K562 (cell line): ENCODE measurements around the gene JDP2. TPM values are rescaled to one million over a fixed set of nuclear protein-coding genes. Genes with fewer than 3 reads are reported as not detected.

Experiments used
- ATAC-seq: fragments of 200-7000 bp; cut with Tn5 transposase; 3 replicates; pipeline ENCODE4 v1.9.1; 2020; ENCODE audit warnings: moderate library complexity
- BruUV-seq: library from RNA; stranded (reverse); fragments of 400-500 nt; replicated peaks from 2 replicates; lab custom pipeline; 2021; lab: Mats Ljungman, UMichigan
- CTCF ChIA-PET: fragments of 300-600 bp; formaldehyde crosslinking; extraction: SDS; loops from one replicate; lab custom pipeline; 2021; ENCODE audit warnings: low intra/inter-chr PET ratio; lab: Yijun Ruan, JAX
- POLR2A ChIA-PET: fragments of 300-600, 350-650 bp; sonication (Branson Sonifier 250); formaldehyde crosslinking; extraction: SDS; loops from one replicate; lab custom pipeline; 2021; ENCODE audit warnings: antibody characterized with exemption, inconsistent platforms; lab: Yijun Ruan, JAX
- DNase-seq, 4 experiments: peaks; one replicate each; pipeline versions ENCODE4 v3.0.0 to v3.0.0-alpha.2; 2011 to 2018; ENCODE audit warnings: low spot score in 3 of 4, mixed read lengths in 3 of 4; ENCODE audit errors: extremely low read depth in 1 of 4
- FAIRE-seq: peaks from 2 replicates; lab custom pipeline; 2011; peaks lifted over from hg19 to GRCh38; lab: Jason Lieb, UNC
- H2AFZ ChIP-seq: 2 replicates; pipeline ENCODE4 v1.6.0; 2011; ENCODE audit warnings: low read depth, low read length, control low read depth, inconsistent platforms
- H3K27ac ChIP-seq: fragments of 200-600 bp; 3 replicates; pipeline ENCODE4 v1.8.0; 2011; ENCODE audit warnings: low read depth, mild to moderate bottlenecking, control low read depth, inconsistent platforms, low read length, moderate library complexity, mixed read lengths; ENCODE audit errors: extremely low read depth
- H3K27me3 ChIP-seq, 2 experiments: fragments of 300-600 bp in 1 of 2; 2 replicates in 1 of 2; 3 replicates in 1 of 2; pipeline versions ENCODE4 v1.6.0 to v1.8.0; 2011; ENCODE audit warnings: inconsistent platforms in 2 of 2, low read length in 2 of 2, mild to moderate bottlenecking in 1 of 2, mixed read lengths in 1 of 2, moderate library complexity in 1 of 2; ENCODE audit not compliant: control insufficient read depth in 2 of 2, insufficient read depth in 2 of 2
- H3K36me3 ChIP-seq: fragments of 300-600 bp; 3 replicates; pipeline ENCODE4 v1.8.0; 2011; ENCODE audit warnings: mild to moderate bottlenecking, low read length, inconsistent platforms; ENCODE audit not compliant: control insufficient read depth, insufficient read depth
- H3K4me1 ChIP-seq, 2 experiments: fragments of 200-600 bp in 1 of 2; replicated peaks in 1 of 2; 2 replicates in 1 of 2; 3 replicates in 1 of 2; pipeline versions ENCODE4 v1.5.1 to v1.8.0; 2011; ENCODE audit warnings: inconsistent platforms in 2 of 2, low read length in 2 of 2, mild to moderate bottlenecking in 1 of 2, mixed read lengths in 1 of 2, moderate library complexity in 1 of 2; ENCODE audit not compliant: control insufficient read depth in 2 of 2, insufficient read depth in 2 of 2
- H3K4me2 ChIP-seq: 2 replicates; pipeline ENCODE4 v1.6.1; 2011; ENCODE audit warnings: low read length, control low read depth, inconsistent platforms, mixed read lengths; ENCODE audit not compliant: insufficient read depth
- H3K4me3 ChIP-seq: fragments of 200-600 bp; sonication (generic), shearing (Covaris generic); 2 replicates; pipeline ENCODE4 v1.5.1; 2016; ENCODE audit warnings: control low read depth, inconsistent platforms
- H3K79me2 ChIP-seq: fragments of 200-600 bp; 3 replicates; pipeline ENCODE4 v1.8.0; 2011; ENCODE audit warnings: low read length, inconsistent platforms; ENCODE audit not compliant: control insufficient read depth, insufficient read depth
- H3K9ac ChIP-seq, 2 experiments: 2 replicates each; pipeline versions ENCODE4 v1.6.0 to v1.6.1; 2011; ENCODE audit warnings: low read depth in 2 of 2, low read length in 2 of 2, control low read depth in 1 of 2, inconsistent platforms in 1 of 2, mild to moderate bottlenecking in 1 of 2, mixed read lengths in 1 of 2; ENCODE audit not compliant: insufficient read depth in 1 of 2
- H3K9me1 ChIP-seq: one replicate; pipeline ENCODE4 v1.6.0; 2011; ENCODE audit warnings: inconsistent platforms, mild to moderate bottlenecking, low read length, moderate library complexity; ENCODE audit not compliant: control insufficient read depth, insufficient read depth
- H3K9me3 ChIP-seq: replicated peaks from 2 replicates; pipeline ENCODE4 v1.5.1; 2011; ENCODE audit warnings: low read depth, low read length, inconsistent platforms; ENCODE audit not compliant: control insufficient read depth, insufficient read depth
- H4K20me1 ChIP-seq: replicated peaks from 2 replicates; pipeline ENCODE4 v1.6.1; 2011; ENCODE audit warnings: low read length, inconsistent platforms, mixed read lengths; ENCODE audit not compliant: control insufficient read depth, insufficient read depth
- GATAD2B ChIP-seq: fragments of 450-650 bp; IDR thresholded peaks from 2 replicates; pipeline ENCODE4 v1.6.1; 2017; ENCODE audit warnings: mild to moderate bottlenecking, borderline replicate concordance
- GTF2B ChIP-seq: IDR thresholded peaks from 2 replicates; pipeline ENCODE4 v1.6.1; 2011; ENCODE audit not compliant: insufficient read length; ENCODE audit errors: extremely low read depth
- PRMT5 ChIP-seq: sonication (generic); formaldehyde crosslinking; IDR thresholded peaks from 2 replicates; pipeline ENCODE4 v1.5.0; 2020; ENCODE audit warnings: missing genetic modification reagents
- RREB1 ChIP-seq: fragments of 250-450 bp; sonication (Bioruptor Pico); IDR thresholded peaks from 2 replicates; pipeline ENCODE4 v1.4.0; 2020
- RUNX1 ChIP-seq: sonication (generic); IDR thresholded peaks from 2 replicates; pipeline ENCODE4 v1.6.1; 2016; ENCODE audit warnings: antibody characterized with exemption, low read depth
- TAF9B ChIP-seq: fragments of 450-650 bp; IDR thresholded peaks from 2 replicates; pipeline ENCODE4 v1.6.1; 2018; ENCODE audit warnings: mild to moderate bottlenecking; ENCODE audit not compliant: partially characterized antibody
- TOE1 ChIP-seq, 2 experiments: fragments of 450-650 bp in 1 of 2; sonication (generic) in 1 of 2; formaldehyde crosslinking in 1 of 2; IDR thresholded peaks; 2 replicates each; pipeline versions ENCODE4 v1.7.1 to v1.8.0; 2016 to 2022; ENCODE audit warnings: borderline replicate concordance in 2 of 2, mild to moderate bottlenecking in 2 of 2, antibody characterized with exemption in 1 of 2, inconsistent platforms in 1 of 2, low read depth in 1 of 2, missing genetic modification reagents in 1 of 2, moderate library complexity in 1 of 2
- ZFP1 ChIP-seq: fragments of 450-650 bp; formaldehyde crosslinking; IDR thresholded peaks from 2 replicates; pipeline ENCODE4 v1.4.0; 2020; ENCODE audit warnings: mild to moderate bottlenecking, mixed read lengths
- ZNF224 ChIP-seq: sonication (generic); formaldehyde crosslinking; IDR thresholded peaks from 2 replicates; pipeline ENCODE4 v1.8.0; 2022; ENCODE audit warnings: mild to moderate bottlenecking, missing genetic modification reagents
- WGBS: fragments of 100-300 bp; shearing (Covaris generic); methylation state at CpG from one replicate; pipeline ENCODE4 v1.1.6; 2016; ENCODE audit warnings: low coverage, mixed read lengths; ENCODE audit not compliant: insufficient coverage; ENCODE audit errors: missing lambda C conversion rate; 5-methylcytosine and 5-hydroxymethylcytosine counted together
- in situ Hi-C: fragments of 300-500 bp; cut with MboI; formaldehyde crosslinking; loops from 4 replicates; pipeline ENCODE4 v1.15.0; 2018; ENCODE audit warnings: inconsistent platforms, mixed read lengths
- intact Hi-C: fragments of 100-400 bp; cut with micrococcal nuclease; formaldehyde crosslinking; loops from 2 replicates; pipeline ENCODE4 v1.14.2; 2022
- polyA plus RNA-seq, 8 experiments: library from polyadenylated mRNA; depleted of rRNA in 4 of 8; stranded (reverse) in 5 of 8; unstranded in 3 of 8; fragments of >200 nt; fragmentation: Nextera tagmentation in 2 of 8; fragmentation: Illumina TruSeq in 1 of 8; extraction: Ambion mirVana in 2 of 8; extraction: Trizol in 1 of 8; gene quantifications; 2 replicates each; pipeline versions ENCODE4 v1.2.1 to v1.2.3, GENCODE V29; 2011 to 2014; ENCODE audit warnings: inconsistent platforms in 1 of 8, missing spikeins in 1 of 8
- total RNA-seq, 7 experiments: library from RNA; depleted of rRNA in 6 of 7; stranded (reverse); fragments of >200 nt in 6 of 7; fragmentation: Illumina TruSeq in 2 of 7; extraction: Trizol in 2 of 7; gene quantifications; 2 replicates each; pipeline versions ENCODE4 v1.2.1 to v1.2.3, GENCODE V29; 2011 to 2021; ENCODE audit warnings: low replicate concordance in 1 of 7

The JDP2 gene
- total and polyA plus RNA-seq, 9 of the 15 experiments (the other 6 are each of a cell fraction or from before 2014, with no cell fraction given), result 0.27 to 13.8 (median 3.1) TPM

DNA sequence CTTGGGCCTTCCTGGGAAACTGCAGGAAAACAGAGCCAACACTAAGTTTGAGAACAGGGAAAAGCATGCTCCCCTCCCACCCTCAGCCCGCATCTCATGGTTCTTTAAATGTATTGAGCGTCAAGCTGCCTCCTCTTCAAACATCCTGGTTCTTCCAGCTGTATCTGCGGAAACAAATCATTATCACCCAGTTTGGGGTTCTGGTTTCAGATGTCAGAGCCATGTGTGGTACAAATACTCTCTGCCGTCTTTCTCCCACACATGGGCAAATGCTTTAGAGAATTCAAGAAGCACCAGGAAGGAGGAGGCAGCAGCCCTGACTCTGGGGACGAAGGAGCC is 29.1 kb downstream of the JDP2 start:
- no peaks in the 10 kb centered on the region for H3K9me3 ChIP-seq
- FAIRE-seq (no peak), ATAC-seq (no peak), DNase-seq (no peak)
- no TSS peak for BruUV-seq
- intact Hi-C loops, result no loop called here
- no peaks in the 10 kb centered on the region for H3K36me3 ChIP-seq
- in situ Hi-C loops, result no loop called here
- H2AFZ ChIP-seq, result no peak overlapping the region
- TF ChIP-seq TAF9B, result no peak
- TF ChIP-seq PRMT5 (CRISPR knock-in tag), result no peak
- TF ChIP-seq ZNF224 (CRISPR knock-in tag), result no peak
- no peak for TF ChIP-seq GATAD2B
- TF ChIP-seq TOE1 (IDR thresholded peaks at IDR 0.05; ENCODE audit: borderline replicate concordance), result no peak
- TF ChIP-seq TOE1 (CRISPR knock-in tag; IDR thresholded peaks at IDR 0.05; ENCODE audit: borderline replicate concordance, low read depth), result no peak
- TF ChIP-seq ZFP1 (CRISPR knock-in tag), result no peak
- no peak for TF ChIP-seq RUNX1
- TF ChIP-seq RREB1 (CRISPR knock-in tag), result no peak
- no peak for TF ChIP-seq GTF2B
- CTCF ChIA-PET, result no interaction called here
- POLR2A ChIA-PET, result interaction anchor here (0.6 to 1.5 kb wide), 2 partner anchors 8 to 617 kb away, joined by 3 to 4 read pairs; no protein-coding TSS in a partner anchor
- 0 out of 2 replicates have a peak, but pooled peaks cover 5% of the 10 kb centered on the region for H4K20me1 ChIP-seq
- H3K4me3 ChIP-seq, result no peak overlapping the region
- peaks cover 0 to 22% of the 10 kb centered on the region in 2 experiments; a peak in 3 of 5 replicates for H3K4me1 ChIP-seq
- no peaks in the 10 kb centered on the region for H3K79me2 ChIP-seq
- peaks cover 2% of the 10 kb centered on the region for H3K9me1 ChIP-seq
- no peaks in the 10 kb centered on the region for H3K27me3 ChIP-seq
- WGBS, result 77% methylated on average over 3 of the region's 5 CpGs
- no peak overlapping the region for H3K27ac ChIP-seq
- no peak overlapping the region for H3K4me2 ChIP-seq
- no peak overlapping the region for H3K9ac ChIP-seq
